ENCODE data around the gene LRGUK. TPM values are rescaled to one million over a fixed set of nuclear protein-coding genes. Genes with fewer than 3 reads are reported as not detected.

The LRGUK gene
- total and polyA plus RNA-seq, 10 donors: 0.26 to 1.8 (median 1.2) TPM; not detected in 1

DNA sequence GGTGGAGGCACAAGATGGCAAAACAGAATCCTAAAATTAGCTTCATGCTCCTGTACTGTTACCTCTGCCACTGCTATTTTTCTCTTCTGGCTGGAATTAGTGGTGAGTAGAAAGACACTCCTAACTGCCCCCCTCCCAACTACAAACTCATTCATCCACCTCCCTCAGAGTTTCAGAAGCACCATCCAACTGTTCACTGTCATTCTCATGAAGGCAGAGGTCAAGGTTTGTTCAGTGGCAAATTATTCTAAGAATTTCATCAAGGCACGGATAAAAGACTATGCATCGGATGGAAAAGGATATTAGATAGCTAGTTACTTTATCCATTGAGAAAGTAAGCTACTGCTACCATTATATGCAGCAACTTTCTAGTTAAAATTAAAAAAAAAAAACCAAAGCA, 59.7 kb downstream of the LRGUK start:
- TF ChIP-seq, protein P1, sequence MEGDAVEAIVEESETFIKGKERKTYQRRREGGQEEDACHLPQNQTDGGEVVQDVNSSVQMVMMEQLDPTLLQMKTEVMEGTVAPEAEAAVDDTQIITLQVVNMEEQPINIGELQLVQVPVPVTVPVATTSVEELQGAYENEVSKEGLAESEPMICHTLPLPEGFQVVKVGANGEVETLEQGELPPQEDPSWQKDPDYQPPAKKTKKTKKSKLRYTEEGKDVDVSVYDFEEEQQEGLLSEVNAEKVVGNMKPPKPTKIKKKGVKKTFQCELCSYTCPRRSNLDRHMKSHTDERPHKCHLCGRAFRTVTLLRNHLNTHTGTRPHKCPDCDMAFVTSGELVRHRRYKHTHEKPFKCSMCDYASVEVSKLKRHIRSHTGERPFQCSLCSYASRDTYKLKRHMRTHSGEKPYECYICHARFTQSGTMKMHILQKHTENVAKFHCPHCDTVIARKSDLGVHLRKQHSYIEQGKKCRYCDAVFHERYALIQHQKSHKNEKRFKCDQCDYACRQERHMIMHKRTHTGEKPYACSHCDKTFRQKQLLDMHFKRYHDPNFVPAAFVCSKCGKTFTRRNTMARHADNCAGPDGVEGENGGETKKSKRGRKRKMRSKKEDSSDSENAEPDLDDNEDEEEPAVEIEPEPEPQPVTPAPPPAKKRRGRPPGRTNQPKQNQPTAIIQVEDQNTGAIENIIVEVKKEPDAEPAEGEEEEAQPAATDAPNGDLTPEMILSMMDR (IDR thresholded peaks at IDR 0.05 in 8 of 11, conservative IDR thresholded peaks at IDR 0.05 in 3 of 11): no peak
- no peak for TF ChIP-seq POLR2AphosphoS5 (IDR thresholded peaks at IDR 0.05)
- no peak for TF ChIP-seq POLR2A (IDR thresholded peaks at IDR 0.05)
- Histone ChIP-seq H3K36me3 (no peaks in the 10 kb centered on the region), H3K9me3 (no peaks in the 10 kb centered on the region), H3K4me1 (peaks cover 0 to 10% (median 0%) of the 10 kb centered on the region in 6 donors), H3K27me3 (replicated peaks in 1 of 7) (no peaks in the 10 kb centered on the region), H3K4me3 (no peak overlapping the region), H3K27ac (no peak overlapping the region)
- no peak for DNase-seq
- 82 to 94% (median 87%) methylated on average over 2 of the region's 2 CpGs for WGBS, 5 donors
- intact Hi-C loops (cut with DNase I; ENCODE audit: low total_unique reads): no loop called here

DNA sequence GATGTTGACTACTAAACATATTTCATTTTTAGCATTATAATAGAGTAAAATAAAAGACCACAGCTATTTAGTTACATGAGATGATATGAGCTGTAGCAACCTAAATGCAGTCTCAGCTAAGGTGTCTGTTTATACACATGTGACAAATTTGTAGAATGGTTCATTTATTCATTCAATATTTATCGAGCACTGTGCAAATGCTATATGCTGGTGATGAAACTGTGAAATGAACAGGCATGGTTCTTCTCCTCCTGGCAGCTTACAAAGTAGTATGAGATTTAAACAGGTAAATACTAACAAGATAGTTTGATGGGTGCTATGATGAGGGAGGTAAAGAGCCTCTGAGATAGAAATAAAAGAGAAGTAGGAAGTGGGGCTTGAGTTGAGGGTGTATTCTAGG, 60.8 kb downstream of the LRGUK start:
- intact Hi-C loops (cut with DNase I; ENCODE audit: low total_unique reads): no loop called here
- Histone ChIP-seq H3K4me3 (no peak overlapping the region), H3K27me3 (replicated peaks in 1 of 7) (no peaks in the 10 kb centered on the region), H3K9me3 (no peaks in the 10 kb centered on the region), H3K27ac (no peak overlapping the region), H3K4me1 (peaks cover 0 to 10% (median 0%) of the 10 kb centered on the region in 6 donors), H3K36me3 (no peaks in the 10 kb centered on the region)
- 87 to 96% (median 93%) methylated on average over 1 of the region's 1 CpG for WGBS, 5 donors
- TF ChIP-seq, protein P1 (IDR thresholded peaks at IDR 0.05 in 8 of 11, conservative IDR thresholded peaks at IDR 0.05 in 3 of 11): no peak
- TF ChIP-seq POLR2AphosphoS5 (IDR thresholded peaks at IDR 0.05) (no peak), POLR2A (IDR thresholded peaks at IDR 0.05) (no peak)
- DNase-seq: no peak

- H3K4me3 ChIP-seq: no peak overlapping the region
- H3K9me3 ChIP-seq: no peaks in the 10 kb centered on the region
- WGBS, 5 donors: 88 to 96% (median 89%) methylated on average over 4 of the region's 4 CpGs
- no peaks in the 10 kb centered on the region for H3K27me3 ChIP-seq (replicated peaks in 1 of 7)
- peaks cover 0 to 10% (median 0%) of the 10 kb centered on the region in 6 donors for H3K4me1 ChIP-seq
- TF ChIP-seq POLR2AphosphoS5 (IDR thresholded peaks at IDR 0.05) (no peak), POLR2A (IDR thresholded peaks at IDR 0.05) (no peak)
- TF ChIP-seq, protein P1 (IDR thresholded peaks at IDR 0.05 in 8 of 11, conservative IDR thresholded peaks at IDR 0.05 in 3 of 11): no peak
- DNase-seq: no peak
- H3K27ac ChIP-seq: no peak overlapping the region
- H3K36me3 ChIP-seq: no peaks in the 10 kb centered on the region
- intact Hi-C loops (cut with DNase I; ENCODE audit: low total_unique reads): no loop called here
These were observed 61.2 kb downstream of the LRGUK start for GRCh38 chr7:134188311-134188710.

DNA sequence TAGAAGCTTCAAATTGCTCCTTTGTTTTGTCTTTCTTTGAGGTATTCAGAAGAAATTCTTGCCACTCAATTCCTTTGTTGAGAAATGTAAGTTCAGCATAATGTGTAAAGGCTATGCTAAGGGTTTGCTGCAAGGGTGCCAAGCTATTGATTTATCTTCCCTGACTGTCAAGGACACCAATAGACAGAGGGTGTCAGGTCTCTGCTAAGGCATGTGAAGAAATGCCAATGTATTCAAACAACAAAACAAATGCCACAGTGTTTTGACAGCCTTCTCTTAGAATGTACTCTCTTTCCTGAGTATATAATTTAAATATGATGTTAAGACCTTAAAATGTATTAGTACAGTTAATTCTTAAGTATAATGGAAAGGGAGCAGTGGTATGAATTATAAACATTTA, 62.4 kb downstream of the LRGUK start:
- no peak overlapping the region for H3K27ac ChIP-seq
- no peaks in the 10 kb centered on the region for H3K9me3 ChIP-seq
- DNase-seq: no peak
- no peak overlapping the region for H3K4me3 ChIP-seq
- no peaks in the 10 kb centered on the region for H3K36me3 ChIP-seq
- intact Hi-C loops (cut with DNase I; ENCODE audit: low total_unique reads): no loop called here
- TF ChIP-seq POLR2AphosphoS5 (IDR thresholded peaks at IDR 0.05) (no peak), POLR2A (IDR thresholded peaks at IDR 0.05) (no peak)
- TF ChIP-seq, protein P1 (IDR thresholded peaks at IDR 0.05 in 8 of 11, conservative IDR thresholded peaks at IDR 0.05 in 3 of 11): no peak
- peaks cover 0 to 7% (median 0%) of the 10 kb centered on the region in 6 donors for H3K4me1 ChIP-seq
- H3K27me3 ChIP-seq (replicated peaks in 1 of 7): no peaks in the 10 kb centered on the region

Data from spleen (tissue), 11 donors.